Measurements from ENCODE around the gene BEGAIN. TPM values are rescaled to one million over a fixed set of nuclear protein-coding genes. Genes with fewer than 3 reads are reported as not detected.

The BEGAIN gene
- total RNA-seq, 1 experiment from 2014 or later = 7.0 TPM

DNA sequence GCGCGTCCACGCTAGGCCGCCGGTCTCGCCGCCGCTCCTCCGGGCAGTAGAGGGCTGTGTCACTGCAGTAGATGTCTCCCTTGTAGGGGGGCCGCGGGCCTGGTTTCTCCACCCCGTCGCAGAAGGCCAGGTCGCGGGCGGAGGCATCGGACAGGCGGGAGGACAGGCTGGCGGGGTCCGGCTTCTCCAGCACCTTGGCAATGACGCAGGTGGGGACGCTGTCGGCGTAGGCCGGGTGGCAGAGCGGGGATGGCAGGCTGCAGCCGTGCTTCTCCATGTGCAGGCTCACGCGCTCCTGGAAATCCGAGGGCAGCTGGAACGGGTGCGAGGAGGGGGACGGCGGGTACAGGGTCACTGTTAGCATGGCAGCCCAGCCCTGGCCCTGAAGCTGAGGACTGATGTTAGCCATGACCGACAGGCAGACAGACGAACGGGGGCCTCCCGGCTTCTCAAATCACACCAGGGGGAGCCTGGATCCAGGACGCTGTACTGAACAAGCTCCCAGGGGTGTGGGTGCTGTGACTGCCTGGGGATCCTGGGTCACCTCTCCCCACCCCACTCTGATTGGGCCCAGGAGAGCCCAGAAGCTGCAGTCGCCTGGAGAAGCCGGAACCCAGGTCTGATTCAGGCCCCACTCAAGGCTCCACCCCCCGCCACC lies 48.1 kb downstream of the BEGAIN start:
- TF ChIP-seq, protein P1, sequence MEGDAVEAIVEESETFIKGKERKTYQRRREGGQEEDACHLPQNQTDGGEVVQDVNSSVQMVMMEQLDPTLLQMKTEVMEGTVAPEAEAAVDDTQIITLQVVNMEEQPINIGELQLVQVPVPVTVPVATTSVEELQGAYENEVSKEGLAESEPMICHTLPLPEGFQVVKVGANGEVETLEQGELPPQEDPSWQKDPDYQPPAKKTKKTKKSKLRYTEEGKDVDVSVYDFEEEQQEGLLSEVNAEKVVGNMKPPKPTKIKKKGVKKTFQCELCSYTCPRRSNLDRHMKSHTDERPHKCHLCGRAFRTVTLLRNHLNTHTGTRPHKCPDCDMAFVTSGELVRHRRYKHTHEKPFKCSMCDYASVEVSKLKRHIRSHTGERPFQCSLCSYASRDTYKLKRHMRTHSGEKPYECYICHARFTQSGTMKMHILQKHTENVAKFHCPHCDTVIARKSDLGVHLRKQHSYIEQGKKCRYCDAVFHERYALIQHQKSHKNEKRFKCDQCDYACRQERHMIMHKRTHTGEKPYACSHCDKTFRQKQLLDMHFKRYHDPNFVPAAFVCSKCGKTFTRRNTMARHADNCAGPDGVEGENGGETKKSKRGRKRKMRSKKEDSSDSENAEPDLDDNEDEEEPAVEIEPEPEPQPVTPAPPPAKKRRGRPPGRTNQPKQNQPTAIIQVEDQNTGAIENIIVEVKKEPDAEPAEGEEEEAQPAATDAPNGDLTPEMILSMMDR (IDR thresholded peaks at IDR 0.05; ENCODE audit: unreplicated experiment) = no peak
- intact Hi-C loops (cut with micrococcal nuclease) = loop anchor here (10.0 kb wide), 1 partner anchor 154 kb away; no protein-coding TSS in a partner anchor
- Mint-ChIP-seq H3K4me3 (ENCODE audit: unreplicated experiment) (no peak overlapping the region), H3K36me3 (ENCODE audit: insufficient read depth, unreplicated experiment) (peaks cover 4% of the 10 kb centered on the region), H3K27me3 (ENCODE audit: insufficient read depth, unreplicated experiment) (no peaks in the 10 kb centered on the region), H3K4me1 (ENCODE audit: insufficient read depth, unreplicated experiment) (peaks cover 6% of the 10 kb centered on the region), H3K27ac (ENCODE audit: low read depth, unreplicated experiment) (no peak overlapping the region), H3K9me3 (ENCODE audit: unreplicated experiment) (no peaks in the 10 kb centered on the region)
- BruUV-seq (replicated peaks) = no TSS peak
- POLR2A ChIA-PET = no interaction called here
- no peak for DNase-seq (ENCODE audit: unreplicated experiment)
- CTCF ChIA-PET = interaction anchor here (0.6 to 0.8 kb wide), 2 partner anchors 106 to 159 kb away, joined by 3 read pairs; no protein-coding TSS in a partner anchor

DNA sequence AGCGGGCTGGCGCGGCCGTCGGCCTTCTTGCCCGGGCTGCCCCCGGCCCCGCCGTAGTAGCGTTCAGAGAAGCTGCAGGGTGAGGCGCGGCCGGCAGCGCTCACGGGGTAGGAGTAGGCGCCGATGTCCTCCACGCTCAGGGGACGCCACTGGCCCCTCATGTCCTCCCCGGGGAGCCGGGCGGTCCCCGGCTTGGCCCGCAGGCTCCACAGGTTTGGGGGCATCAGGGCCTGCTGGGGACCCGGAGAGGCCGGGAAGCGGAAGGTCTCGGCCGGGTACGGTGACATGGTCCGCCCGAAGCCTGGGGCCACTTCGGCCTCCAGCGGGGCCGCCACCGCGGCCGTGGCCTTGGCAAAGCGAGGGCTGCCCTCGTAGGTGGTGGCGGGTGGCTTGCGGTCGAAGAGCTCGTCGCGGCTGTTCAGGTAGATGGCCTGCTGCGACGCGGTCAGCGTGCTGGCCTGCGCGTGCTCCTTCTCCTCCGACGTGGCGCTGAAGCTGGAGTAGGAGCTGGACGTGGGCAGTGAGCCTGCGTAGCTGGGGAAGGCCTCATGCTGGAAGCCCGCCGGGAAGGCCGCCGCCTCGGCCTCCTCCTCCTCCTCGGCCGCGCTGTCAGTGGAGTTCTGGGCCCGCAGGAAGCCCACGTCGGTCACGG lies 48.7 kb downstream of the BEGAIN start:
- Mint-ChIP-seq H3K4me1 (ENCODE audit: insufficient read depth, unreplicated experiment) (peaks cover 10% of the 10 kb centered on the region), H3K4me3 (ENCODE audit: unreplicated experiment) (no peak overlapping the region), H3K27me3 (ENCODE audit: insufficient read depth, unreplicated experiment) (no peaks in the 10 kb centered on the region), H3K27ac (ENCODE audit: low read depth, unreplicated experiment) (no peak overlapping the region), H3K36me3 (ENCODE audit: insufficient read depth, unreplicated experiment) (peaks cover 4% of the 10 kb centered on the region), H3K9me3 (ENCODE audit: unreplicated experiment) (no peaks in the 10 kb centered on the region)
- TF ChIP-seq, protein P1 (IDR thresholded peaks at IDR 0.05; ENCODE audit: unreplicated experiment) = no peak
- POLR2A ChIA-PET = no interaction called here
- BruUV-seq (replicated peaks) = no TSS peak
- DNase-seq (ENCODE audit: unreplicated experiment) = no peak
- intact Hi-C loops (cut with micrococcal nuclease) = loop anchor here (10.0 kb wide), 1 partner anchor 154 kb away; no protein-coding TSS in a partner anchor
- CTCF ChIA-PET = interaction anchor here (0.8 kb wide), 1 partner anchor 107 kb away, joined by 3 read pairs; no protein-coding TSS in a partner anchor

GRCh38 chr14:100537446-100538350 lies 49.5 kb downstream of the BEGAIN start:
- ChIA-PET POLR2A (no interaction called here), CTCF (interaction anchor here (0.8 kb wide), 1 partner anchor 108 kb away, joined by 3 read pairs; no protein-coding TSS in a partner anchor)
- H3K4me3 Mint-ChIP-seq (ENCODE audit: unreplicated experiment) = no peak overlapping the region
- no peaks in the 10 kb centered on the region for H3K9me3 Mint-ChIP-seq (ENCODE audit: unreplicated experiment)
- no peak for DNase-seq (ENCODE audit: unreplicated experiment)
- H3K27me3 Mint-ChIP-seq (ENCODE audit: insufficient read depth, unreplicated experiment) = no peaks in the 10 kb centered on the region
- peaks cover 4% of the 10 kb centered on the region for H3K36me3 Mint-ChIP-seq (ENCODE audit: insufficient read depth, unreplicated experiment)
- BruUV-seq (replicated peaks) = no TSS peak
- intact Hi-C loops (cut with micrococcal nuclease) = loop anchor here (10.0 kb wide), 1 partner anchor 153 kb away; no protein-coding TSS in a partner anchor
- peaks cover 10% of the 10 kb centered on the region for H3K4me1 Mint-ChIP-seq (ENCODE audit: insufficient read depth, unreplicated experiment)
- H3K27ac Mint-ChIP-seq (ENCODE audit: low read depth, unreplicated experiment) = no peak overlapping the region
- TF ChIP-seq, protein P1 (IDR thresholded peaks at IDR 0.05; ENCODE audit: unreplicated experiment) = no peak
